ENCODE measurements around the gene ENTPD8.

Gene ENTPD8

GRCh38 chr9:137447722-137448601 lies 6.8 kb upstream of the ENTPD8 start:
- DNase-seq (ENCODE audit: low spot score) = no peak

GRCh38 chr9:137446851-137447471 lies 5.8 kb upstream of the ENTPD8 start:
- no peak for DNase-seq (ENCODE audit: low spot score)

GRCh38 chr9:137445930-137446431 lies 4.8 kb upstream of the ENTPD8 start:
- DNase-seq (ENCODE audit: low spot score) = no peak

- peak; percentile 78 for DNase-seq (ENCODE audit: low spot score)
These were observed 4.2 kb upstream of the ENTPD8 start for GRCh38 chr9:137445275-137445807.

GRCh38 chr9:137444106-137444790 lies 3.1 kb upstream of the ENTPD8 start:
- no peak for DNase-seq (ENCODE audit: low spot score)

GRCh38 chr9:137441935-137442321 lies 771 bp upstream of the ENTPD8 start:
- no peak for DNase-seq (ENCODE audit: low spot score)

GRCh38 chr9:137439158-137439714 lies 1.9 kb downstream of the ENTPD8 start:
- no peak for DNase-seq (ENCODE audit: low spot score)

GRCh38 chr9:137438591-137439157 lies 2.5 kb downstream of the ENTPD8 start:
- peak; percentile 65 for DNase-seq (ENCODE audit: low spot score)

- no peak for DNase-seq (ENCODE audit: low spot score)
These were observed 3.2 kb downstream of the ENTPD8 start for GRCh38 chr9:137437691-137438590.

GRCh38 chr9:137436761-137437600 lies 4.2 kb downstream of the ENTPD8 start:
- no peak for DNase-seq (ENCODE audit: low spot score)

GRCh38 chr9:137435980-137436760 lies 5.0 kb downstream of the ENTPD8 start:
- no peak for DNase-seq (ENCODE audit: low spot score)

- no peak for DNase-seq (ENCODE audit: low spot score)
These were observed 5.7 kb downstream of the ENTPD8 start for GRCh38 chr9:137435381-137435891.

GRCh38 chr9:137434498-137435380 lies 6.4 kb downstream of the ENTPD8 start:
- no peak for DNase-seq (ENCODE audit: low spot score)

- no peak for DNase-seq (ENCODE audit: low spot score)
These were observed 7.2 kb downstream of the ENTPD8 start for GRCh38 chr9:137433916-137434431.

- no peak for DNase-seq (ENCODE audit: low spot score)
These were observed 7.7 kb downstream of the ENTPD8 start for GRCh38 chr9:137433349-137433915.

- DNase-seq (ENCODE audit: low spot score) = no peak
These were observed 8.3 kb downstream of the ENTPD8 start for GRCh38 chr9:137432687-137433348.

All from D341Med (cell line).